Spleen (tissue), 11 donors: ENCODE data around the gene PKIG. TPM values are rescaled to one million over a fixed set of nuclear protein-coding genes. Genes with fewer than 3 reads are reported as not detected.

ENCODE experiments used
- DNase-seq: peaks from one replicate; pipeline ENCODE4 v3.0.0-alpha.2; 2020
- H3K27ac ChIP-seq, 8 donors: fragments of 200-600 bp; sonication (generic) in 7 of 8; 1 replicate in 4 of 8; 2 replicates in 4 of 8; pipeline versions ENCODE4 v1.5.0 to v1.8.0; 2016 to 2021; ENCODE audit warnings: inconsistent platforms in 4 of 8, mild to moderate bottlenecking in 4 of 8, moderate library complexity in 1 of 8
- H3K27me3 ChIP-seq, 7 donors: fragments of 200-600 bp; sonication (generic) in 6 of 7; replicated peaks in 1 of 7; 1 replicate in 4 of 7; 2 replicates in 3 of 7; pipeline versions ENCODE4 v1.5.0 to v1.8.0; 2016 to 2021; ENCODE audit warnings: inconsistent platforms in 3 of 7, mild to moderate bottlenecking in 1 of 7
- H3K36me3 ChIP-seq, 6 donors: fragments of 200-600 bp; sonication (generic) in 5 of 6; 1 replicate in 4 of 6; 2 replicates in 2 of 6; pipeline versions ENCODE4 v1.5.0 to v1.8.0; 2016 to 2021; ENCODE audit warnings: inconsistent platforms in 2 of 6
- H3K4me1 ChIP-seq, 6 donors: fragments of 200-600 bp; sonication (generic) in 5 of 6; 1 replicate in 3 of 6; 2 replicates in 3 of 6; pipeline versions ENCODE4 v1.5.0 to v1.8.0; 2016 to 2021; ENCODE audit warnings: inconsistent platforms in 3 of 6
- H3K4me3 ChIP-seq, 8 donors: fragments of 200-600 bp; sonication (generic) in 7 of 8; 1 replicate in 4 of 8; 2 replicates in 4 of 8; pipeline versions ENCODE4 v1.5.0 to v1.8.0; 2016 to 2021; ENCODE audit warnings: inconsistent platforms in 4 of 8, mild to moderate bottlenecking in 4 of 8, moderate library complexity in 2 of 8
- H3K9me3 ChIP-seq, 8 donors: fragments of 200-600 bp; sonication (generic) in 7 of 8; 1 replicate in 4 of 8; 2 replicates in 4 of 8; pipeline versions ENCODE4 v1.5.0 to v1.8.0; 2016 to 2021; ENCODE audit warnings: inconsistent platforms in 4 of 8
- POLR2A ChIP-seq, 3 donors: fragments of 450-650 bp; IDR thresholded peaks; one replicate each; pipeline ENCODE4 v1.5.1; 2017; ENCODE audit warnings: antibody characterized with exemption in 3 of 3, mild to moderate bottlenecking in 1 of 3
- POLR2AphosphoS5 ChIP-seq, 3 donors: sonication (generic); formaldehyde crosslinking; IDR thresholded peaks; one replicate each; pipeline ENCODE4 v1.5.1; 2017; ENCODE audit warnings: antibody characterized with exemption in 3 of 3
- WGBS, 5 donors: extraction: QIAGEN DNeasy Blood & Tissue Kit in 3 of 5; methylation state at CpG; one replicate each; pipeline versions ENCODE4 v1.1.5 to v1.1.7; 2013 to 2018; 5-methylcytosine and 5-hydroxymethylcytosine counted together
- intact Hi-C: fragments of 100-400 bp; cut with DNase I; formaldehyde crosslinking; loops from one replicate; pipeline ENCODE4 v1.15.0; 2023; ENCODE audit warnings: low total_unique reads
- polyA plus RNA-seq, 3 donors: library from polyadenylated mRNA; stranded (reverse); fragments of 200-250 nt; gene quantifications; one replicate each; pipeline ENCODE4 v1.2.1, GENCODE V29; 2013
- total RNA-seq, 7 donors: library from RNA; depleted of rRNA in 3 of 7; stranded (reverse); fragments of >200 nt in 3 of 7; fragmentation: NEBNext Ultra II Directional in 4 of 7; extraction: Animal tissue kit (Norgen Biotek cat#: 25700) in 4 of 7; gene quantifications; one replicate each; pipeline versions ENCODE4 v1.1.0 to v1.2.1, GENCODE V29; 2016 to 2021
- TF ChIP-seq, protein P1 (sequence below), 11 experiments: fragments of 200-600 bp in 7 of 11; fragments of 450-650 bp in 4 of 11; sonication (generic) in 4 of 11; IDR thresholded peaks in 8 of 11; conservative IDR thresholded peaks in 3 of 11; 1 replicate in 7 of 11; 2 replicates in 4 of 11; pipeline versions ENCODE4 v1.4.0 to v1.8.0; 2016 to 2021; ENCODE audit warnings: antibody characterized with exemption in 11 of 11, inconsistent platforms in 4 of 11, mild to moderate bottlenecking in 1 of 11
- donor health status: healthy with polysubstance abuse.
- donor health status: DM: no; HTN: no; CAD: no; lungs with moderate emphysema.
- donor health status: DM: no; HTN: no; CAD: no.
- donor health status: Bipolar disorder and iron deficiency.
- donor health status: healthy.
- donor health status: DM: no; HTN: no; CAD: no.
- donor health status: DM: yes; HTN: yes; CAD: no.

PKIG gene
- total and polyA plus RNA-seq, 10 donors: 37.5 to 82.6 (median 56.1) TPM

GRCh38 chr20:44583157-44583556 is 778 bp downstream of the PKIG start:
- WGBS, 5 donors: 43 to 77% (median 44%) methylated on average over 1 of the region's 1 CpG
- Histone ChIP-seq H3K27me3 (no peaks in the 10 kb centered on the region), H3K4me1 (peaks cover 24 to 94% (median 72%) of the 10 kb centered on the region in 6 donors), H3K4me3 (peak overlapping the region; percentile 7 to 64 (median 25)), H3K27ac (peak overlapping the region; percentile 82 to 91 (median 84)), H3K9me3 (no peaks in the 10 kb centered on the region), H3K36me3 (no peaks in the 10 kb centered on the region)
- intact Hi-C loops: no loop called here
- TF ChIP-seq POLR2AphosphoS5 (IDR thresholded peaks at IDR 0.05): no peak
- TF ChIP-seq, protein P1, sequence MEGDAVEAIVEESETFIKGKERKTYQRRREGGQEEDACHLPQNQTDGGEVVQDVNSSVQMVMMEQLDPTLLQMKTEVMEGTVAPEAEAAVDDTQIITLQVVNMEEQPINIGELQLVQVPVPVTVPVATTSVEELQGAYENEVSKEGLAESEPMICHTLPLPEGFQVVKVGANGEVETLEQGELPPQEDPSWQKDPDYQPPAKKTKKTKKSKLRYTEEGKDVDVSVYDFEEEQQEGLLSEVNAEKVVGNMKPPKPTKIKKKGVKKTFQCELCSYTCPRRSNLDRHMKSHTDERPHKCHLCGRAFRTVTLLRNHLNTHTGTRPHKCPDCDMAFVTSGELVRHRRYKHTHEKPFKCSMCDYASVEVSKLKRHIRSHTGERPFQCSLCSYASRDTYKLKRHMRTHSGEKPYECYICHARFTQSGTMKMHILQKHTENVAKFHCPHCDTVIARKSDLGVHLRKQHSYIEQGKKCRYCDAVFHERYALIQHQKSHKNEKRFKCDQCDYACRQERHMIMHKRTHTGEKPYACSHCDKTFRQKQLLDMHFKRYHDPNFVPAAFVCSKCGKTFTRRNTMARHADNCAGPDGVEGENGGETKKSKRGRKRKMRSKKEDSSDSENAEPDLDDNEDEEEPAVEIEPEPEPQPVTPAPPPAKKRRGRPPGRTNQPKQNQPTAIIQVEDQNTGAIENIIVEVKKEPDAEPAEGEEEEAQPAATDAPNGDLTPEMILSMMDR (IDR thresholded peaks at IDR 0.05 in 8 of 11, conservative IDR thresholded peaks at IDR 0.05 in 3 of 11): no peak
- no peak for TF ChIP-seq POLR2A (IDR thresholded peaks at IDR 0.05)
- DNase-seq: no peak

GRCh38 chr20:44584162-44584561 is 1.8 kb downstream of the PKIG start:
- no peak for DNase-seq
- WGBS, 5 donors: 61 to 67% (median 63%) methylated on average over 4 of the region's 4 CpGs
- peaks cover 24 to 100% (median 80%) of the 10 kb centered on the region in 6 donors for H3K4me1 ChIP-seq
- no peaks in the 10 kb centered on the region for H3K36me3 ChIP-seq
- TF ChIP-seq POLR2A (IDR thresholded peaks at IDR 0.05) (no peak), POLR2AphosphoS5 (IDR thresholded peaks at IDR 0.05) (no peak)
- TF ChIP-seq, protein P1 (IDR thresholded peaks at IDR 0.05 in 8 of 11, conservative IDR thresholded peaks at IDR 0.05 in 3 of 11): no peak
- no peaks in the 10 kb centered on the region for H3K9me3 ChIP-seq
- peak overlapping the region; percentile 22 to 91 (median 84) for H3K27ac ChIP-seq
- intact Hi-C loops: no loop called here
- H3K4me3 ChIP-seq: peak overlapping the region in 3 of 8 donors; percentile 4 to 64 (median 34)
- no peaks in the 10 kb centered on the region for H3K27me3 ChIP-seq

GRCh38 chr20:44585057-44585963 is 2.9 kb downstream of the PKIG start:
- Histone ChIP-seq H3K36me3 (peaks cover 0 to 8% (median 3%) of the 10 kb centered on the region in 6 donors), H3K4me3 (peak overlapping the region in 3 of 8 donors; percentile 4 to 64 (median 34)), H3K4me1 (peaks cover 24 to 100% (median 77%) of the 10 kb centered on the region in 6 donors), H3K27ac (peak overlapping the region; percentile 22 to 91 (median 84)), H3K27me3 (no peaks in the 10 kb centered on the region), H3K9me3 (no peaks in the 10 kb centered on the region)
- 59 to 81% (median 74%) methylated on average over 6 of the region's 6 CpGs for whole genome bisulfite sequencing, 5 donors
- DNase-seq: no peak
- intact Hi-C loops: no loop called here
- TF ChIP-seq POLR2AphosphoS5 (IDR thresholded peaks at IDR 0.05) (no peak), POLR2A (IDR thresholded peaks at IDR 0.05) (peak in 1 of 3 donors; percentile 13)
- TF ChIP-seq, protein P1 (IDR thresholded peaks at IDR 0.05 in 8 of 11, conservative IDR thresholded peaks at IDR 0.05 in 3 of 11): no peak
